ENCODE data around the gene SPNS3. TPM values are rescaled to one million over a fixed set of nuclear protein-coding genes. Genes with fewer than 3 reads are reported as not detected.

Gene SPNS3
- total RNA-seq, 2 donors from 2014 or later, result 1.8 to 1.9 TPM

DNA sequence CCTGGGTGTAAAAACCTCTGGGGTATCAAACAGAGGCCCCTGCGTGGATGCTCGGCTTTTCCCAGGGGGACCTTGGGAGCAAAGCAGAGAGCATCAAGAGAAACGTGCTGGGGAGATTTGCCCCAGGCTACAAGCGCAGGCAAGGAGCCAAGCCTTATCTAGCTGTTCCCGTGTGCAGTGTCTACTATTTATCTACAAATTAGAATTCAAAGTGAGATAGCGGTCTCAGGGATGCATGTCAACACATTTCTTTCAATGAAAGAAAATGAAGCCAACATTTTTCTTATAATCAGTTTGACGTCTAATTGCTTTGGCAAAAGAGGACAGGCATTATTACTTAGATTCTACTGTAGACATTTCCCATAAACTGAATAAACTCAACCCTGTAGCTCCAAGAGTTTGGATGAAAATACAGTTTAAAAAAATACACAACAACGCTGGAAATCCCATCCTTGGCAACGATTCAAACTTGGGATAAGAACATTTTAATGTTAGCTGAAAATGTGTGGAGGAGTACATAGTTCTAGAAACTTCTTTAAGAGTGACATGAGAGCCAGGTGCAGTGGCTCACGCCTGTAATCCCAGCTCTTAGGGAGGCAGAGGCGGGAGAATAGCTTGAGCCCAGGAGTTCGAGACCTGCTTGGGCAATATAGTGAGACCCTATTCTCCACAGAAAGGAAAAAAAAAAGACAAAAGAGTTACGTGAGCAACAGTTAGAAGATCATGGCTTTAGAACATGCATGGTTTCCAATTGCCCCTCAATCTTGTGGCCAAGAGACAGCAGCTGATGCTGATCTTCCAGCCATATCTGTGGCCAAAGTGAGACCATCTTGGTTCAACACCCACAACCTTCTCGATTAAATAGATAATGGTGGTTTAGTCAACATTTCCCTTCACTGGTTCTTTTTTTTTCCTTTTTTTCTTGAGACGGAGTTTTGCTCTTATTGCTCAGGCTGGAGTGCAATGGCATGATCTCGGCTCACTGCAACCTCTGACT, 7.2 kb downstream of the SPNS3 start:
- DNase-seq (no peak), ATAC-seq (no peak)
- H3K9me3 ChIP-seq (ENCODE audit: control insufficient read depth, low read length, poor library complexity, severe bottlenecking), result no peaks in the 10 kb centered on the region
- H3K27ac Mint-ChIP-seq, result no peak overlapping the region
- H3K36me3 Mint-ChIP-seq (ENCODE audit: low read depth), result peaks cover 3% of the 10 kb centered on the region
- H3K4me3 Mint-ChIP-seq, result no peak overlapping the region
- H3K27me3 Mint-ChIP-seq, result peaks cover 13% of the 10 kb centered on the region
- peaks cover 3% of the 10 kb centered on the region for H3K4me1 Mint-ChIP-seq

DNA sequence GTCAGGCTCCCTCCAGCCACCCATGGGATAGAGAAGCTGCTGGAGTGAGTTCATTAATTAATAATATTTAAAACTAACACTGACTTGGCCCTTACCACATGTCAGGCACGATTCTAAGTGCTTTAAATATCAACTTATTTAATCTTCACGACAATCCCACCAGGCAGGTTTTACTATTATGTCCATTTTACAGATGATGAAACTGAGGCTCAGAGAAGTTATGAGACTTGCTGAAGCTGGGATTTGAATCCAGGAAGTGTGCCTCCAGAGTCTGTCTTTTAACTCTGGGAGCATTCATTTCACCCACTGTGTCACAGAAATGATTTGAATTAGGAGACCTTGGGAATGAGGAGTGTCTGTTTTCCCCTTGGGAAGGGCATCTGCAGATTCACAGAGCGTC, 8.8 kb downstream of the SPNS3 start:
- DNase-seq (no peak), ATAC-seq (no peak)
- Mint-ChIP-seq H3K36me3 (ENCODE audit: low read depth) (peaks cover 3% of the 10 kb centered on the region), H3K4me1 (no peaks in the 10 kb centered on the region), H3K27me3 (peaks cover 13% of the 10 kb centered on the region), H3K27ac (no peak overlapping the region), H3K4me3 (no peak overlapping the region)
- H3K9me3 ChIP-seq (ENCODE audit: control insufficient read depth, low read length, poor library complexity, severe bottlenecking), result no peaks in the 10 kb centered on the region

DNA sequence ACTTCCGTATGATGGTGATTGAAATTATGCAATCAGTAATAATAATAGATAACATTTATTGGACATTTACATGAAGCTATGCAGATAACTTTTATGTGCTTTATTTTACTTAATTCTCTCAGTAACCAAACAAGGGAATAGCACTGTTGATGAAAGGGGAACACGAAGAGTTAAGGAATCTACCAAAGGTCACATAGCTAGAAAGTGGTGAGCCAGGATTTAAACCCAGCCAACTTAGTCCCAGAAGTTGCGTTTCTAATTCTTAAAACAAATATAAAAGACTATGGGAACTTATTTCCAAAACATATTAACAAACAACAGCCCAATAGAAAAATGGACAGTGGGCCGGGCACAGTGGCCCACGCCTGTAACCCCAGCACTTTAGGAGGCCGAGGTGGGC, 9.7 kb downstream of the SPNS3 start:
- H3K9me3 ChIP-seq (ENCODE audit: control insufficient read depth, low read length, poor library complexity, severe bottlenecking), result no peaks in the 10 kb centered on the region

DNA sequence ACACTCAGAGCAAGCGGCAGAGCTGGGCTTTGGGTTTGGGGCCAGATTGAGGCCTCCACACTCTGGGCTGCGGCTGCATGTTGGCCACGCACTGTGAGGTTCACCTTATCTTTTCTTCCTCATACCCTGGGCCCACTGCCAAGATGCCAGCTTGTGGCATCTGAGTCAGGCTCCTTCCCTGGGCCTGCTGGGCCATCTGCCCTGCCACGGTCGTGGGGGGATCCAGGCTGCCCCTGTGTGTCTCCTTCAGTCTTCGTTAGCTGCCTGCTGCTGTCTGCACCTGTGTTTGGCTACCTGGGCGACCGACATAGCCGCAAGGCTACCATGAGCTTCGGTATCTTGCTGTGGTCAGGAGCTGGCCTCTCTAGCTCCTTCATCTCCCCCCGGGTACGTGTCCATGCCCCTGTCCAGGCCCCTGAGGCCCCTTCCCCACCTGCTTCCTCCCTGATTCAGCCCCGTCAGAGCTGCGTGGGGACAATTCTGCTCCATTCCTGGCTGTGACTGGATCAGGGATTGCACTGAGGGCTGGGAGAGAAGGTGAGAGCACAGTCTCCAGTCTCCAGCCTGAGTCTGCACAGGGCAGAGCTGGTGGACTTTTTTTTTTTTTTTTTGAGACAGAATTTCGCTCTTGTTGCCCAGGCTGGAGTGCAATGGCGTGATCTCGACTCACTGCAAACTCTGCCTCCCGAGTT, 11.2 kb downstream of the SPNS3 start:
- Mint-ChIP-seq H3K4me1 (peaks cover 2% of the 10 kb centered on the region), H3K27me3 (peaks cover 8% of the 10 kb centered on the region), H3K27ac (no peak overlapping the region), H3K4me3 (no peak overlapping the region), H3K36me3 (ENCODE audit: low read depth) (no peaks in the 10 kb centered on the region)
- ATAC-seq, result no peak
- no peaks in the 10 kb centered on the region for H3K9me3 ChIP-seq (ENCODE audit: control insufficient read depth, low read length, poor library complexity, severe bottlenecking)
- DNase-seq, result no peak

More for the DNA sequence above, 9.7 kb downstream of the SPNS3 start:
- no peak overlapping the region for H3K4me3 Mint-ChIP-seq
- ATAC-seq, result no peak
- no peak for DNase-seq
- H3K27me3 Mint-ChIP-seq, result peaks cover 12% of the 10 kb centered on the region
- H3K27ac Mint-ChIP-seq, result no peak overlapping the region
- no peaks in the 10 kb centered on the region for H3K4me1 Mint-ChIP-seq
- H3K36me3 Mint-ChIP-seq (ENCODE audit: low read depth), result peaks cover 3% of the 10 kb centered on the region

DNA sequence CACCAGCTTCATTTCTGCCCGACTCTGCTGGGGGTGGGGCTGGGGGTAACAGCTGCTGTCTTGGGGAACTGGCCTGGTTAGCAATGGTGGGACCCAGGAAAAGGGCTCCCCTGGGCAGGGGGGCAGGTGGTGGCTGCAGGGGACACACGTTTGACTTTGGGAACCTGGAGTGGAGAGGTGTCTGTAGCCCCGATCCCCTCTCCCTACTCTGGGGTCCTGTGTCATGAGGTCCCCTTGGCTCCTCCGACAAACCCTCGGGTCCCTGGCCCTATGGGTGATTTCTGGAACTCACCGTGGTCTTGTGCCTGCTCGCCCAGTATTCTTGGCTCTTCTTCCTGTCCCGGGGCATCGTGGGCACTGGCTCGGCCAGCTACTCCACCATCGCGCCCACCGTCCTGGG, 12.0 kb downstream of the SPNS3 start:
- no peak for DNase-seq
- no peaks in the 10 kb centered on the region for H3K9me3 ChIP-seq (ENCODE audit: control insufficient read depth, low read length, poor library complexity, severe bottlenecking)
- Mint-ChIP-seq H3K36me3 (ENCODE audit: low read depth) (no peaks in the 10 kb centered on the region), H3K4me3 (no peak overlapping the region), H3K4me1 (peaks cover 6% of the 10 kb centered on the region), H3K27me3 (peaks cover 5% of the 10 kb centered on the region), H3K27ac (no peak overlapping the region)
- ATAC-seq, result no peak

DNA sequence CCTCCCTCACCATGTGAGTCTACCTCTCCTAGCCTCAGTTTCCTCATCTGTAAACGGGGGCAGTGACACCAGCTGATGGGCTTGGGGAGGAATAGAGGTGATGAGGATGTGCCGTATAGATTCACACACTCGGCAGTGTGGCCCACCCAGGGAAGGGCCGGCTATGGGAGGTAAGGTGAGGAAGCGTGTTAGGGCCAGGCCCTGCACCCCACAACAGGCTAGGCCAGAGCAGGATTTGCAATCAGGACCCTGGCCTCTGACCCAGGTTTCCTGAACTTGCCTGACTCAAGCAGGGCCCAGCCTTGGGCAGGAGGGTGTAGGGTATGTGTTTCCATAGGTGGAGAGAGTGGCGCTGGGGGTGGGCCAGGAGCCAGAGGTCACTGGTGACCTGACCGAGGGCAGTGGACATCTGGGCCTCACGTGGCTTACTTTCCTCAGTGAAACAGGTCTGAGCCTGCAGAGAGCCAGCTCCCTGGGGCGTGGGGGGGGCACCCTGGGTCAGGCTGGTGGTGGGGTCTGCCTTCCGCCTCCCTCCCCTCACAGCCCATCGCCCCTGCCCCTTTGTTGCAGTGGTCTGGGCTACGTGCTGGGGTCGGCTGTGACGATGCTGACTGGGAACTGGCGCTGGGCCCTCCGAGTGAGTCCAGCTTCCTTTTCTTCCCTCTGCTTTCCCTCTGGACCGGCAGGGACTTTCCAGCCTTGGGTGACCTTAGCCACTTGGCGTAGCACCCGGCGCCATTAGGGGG, 12.8 kb downstream of the SPNS3 start:
- Mint-ChIP-seq H3K36me3 (ENCODE audit: low read depth) (no peaks in the 10 kb centered on the region), H3K4me1 (peaks cover 6% of the 10 kb centered on the region), H3K27me3 (no peaks in the 10 kb centered on the region), H3K27ac (no peak overlapping the region), H3K4me3 (no peak overlapping the region)
- H3K9me3 ChIP-seq (ENCODE audit: control insufficient read depth, low read length, poor library complexity, severe bottlenecking), result no peaks in the 10 kb centered on the region
- no peak for DNase-seq
- no peak for ATAC-seq

DNA sequence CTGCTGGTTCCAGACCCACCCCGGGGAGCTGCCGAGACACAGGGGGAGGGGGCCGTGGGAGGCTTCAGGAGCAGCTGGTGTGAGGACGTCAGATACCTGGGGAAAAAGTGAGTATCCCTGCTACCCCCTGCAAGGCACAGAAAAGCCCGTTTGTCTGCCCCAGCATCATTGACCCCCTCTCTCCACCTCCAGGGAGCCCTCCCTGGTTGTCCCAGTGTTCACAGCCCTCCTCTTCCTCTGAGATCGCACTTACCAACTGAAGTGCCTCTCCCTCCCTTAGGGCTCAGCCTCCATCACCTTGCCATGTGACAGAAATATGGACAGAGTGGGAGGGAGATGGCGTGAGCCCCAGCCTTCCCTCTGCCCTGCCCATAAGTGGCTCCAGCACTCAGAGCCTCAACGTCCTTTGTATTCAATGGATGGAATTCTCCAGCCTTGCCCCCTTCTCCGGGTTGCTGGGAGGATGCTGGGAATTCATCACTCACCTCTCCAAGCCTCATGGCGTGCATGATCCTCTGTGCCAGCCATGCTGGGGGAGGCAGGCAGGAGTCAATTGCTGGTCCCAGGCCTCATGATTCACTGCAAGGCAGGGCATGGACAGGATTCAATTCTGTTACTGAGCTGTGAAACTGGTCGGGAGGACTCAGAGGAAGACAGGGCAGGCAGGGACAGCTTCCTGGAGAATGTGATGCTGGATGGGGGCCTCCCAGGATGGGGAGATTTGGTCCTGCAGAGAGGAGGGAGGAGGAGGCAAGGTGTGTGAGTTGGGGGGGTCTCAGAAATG, 14.6 kb downstream of the SPNS3 start:
- H3K4me1 Mint-ChIP-seq, result peaks cover 6% of the 10 kb centered on the region
- DNase-seq (no peak), ATAC-seq (no peak)
- H3K9me3 ChIP-seq (ENCODE audit: control insufficient read depth, low read length, poor library complexity, severe bottlenecking), result no peaks in the 10 kb centered on the region
- H3K27ac Mint-ChIP-seq, result no peak overlapping the region
- peak overlapping the region; percentile 64 for H3K4me3 Mint-ChIP-seq
- no peaks in the 10 kb centered on the region for H3K36me3 Mint-ChIP-seq (ENCODE audit: low read depth)
- peaks cover 10% of the 10 kb centered on the region for H3K27me3 Mint-ChIP-seq

DNA sequence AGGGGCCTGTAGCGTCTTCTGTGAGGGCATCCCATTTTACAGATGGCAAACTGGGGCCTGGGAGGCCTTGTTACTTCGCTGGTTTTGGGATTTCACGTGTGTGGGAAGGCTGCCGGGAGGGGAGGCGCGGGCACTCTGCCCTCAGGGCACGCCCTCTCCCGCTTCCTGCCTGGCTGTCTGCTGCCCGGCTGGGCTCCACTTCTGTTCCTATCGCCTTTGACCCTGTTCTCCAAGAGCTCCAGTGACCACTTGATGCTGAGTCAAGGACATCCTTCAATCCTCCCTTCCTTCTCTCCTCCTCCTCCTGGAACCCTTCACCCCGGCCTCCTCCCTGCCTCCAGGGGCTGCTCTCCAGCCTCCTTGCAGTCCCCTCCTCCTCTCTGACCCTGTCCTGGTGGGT, 16.0 kb downstream of the SPNS3 start:
- no peak for ATAC-seq
- peak overlapping the region; percentile 2 for H3K27ac Mint-ChIP-seq

DNA sequence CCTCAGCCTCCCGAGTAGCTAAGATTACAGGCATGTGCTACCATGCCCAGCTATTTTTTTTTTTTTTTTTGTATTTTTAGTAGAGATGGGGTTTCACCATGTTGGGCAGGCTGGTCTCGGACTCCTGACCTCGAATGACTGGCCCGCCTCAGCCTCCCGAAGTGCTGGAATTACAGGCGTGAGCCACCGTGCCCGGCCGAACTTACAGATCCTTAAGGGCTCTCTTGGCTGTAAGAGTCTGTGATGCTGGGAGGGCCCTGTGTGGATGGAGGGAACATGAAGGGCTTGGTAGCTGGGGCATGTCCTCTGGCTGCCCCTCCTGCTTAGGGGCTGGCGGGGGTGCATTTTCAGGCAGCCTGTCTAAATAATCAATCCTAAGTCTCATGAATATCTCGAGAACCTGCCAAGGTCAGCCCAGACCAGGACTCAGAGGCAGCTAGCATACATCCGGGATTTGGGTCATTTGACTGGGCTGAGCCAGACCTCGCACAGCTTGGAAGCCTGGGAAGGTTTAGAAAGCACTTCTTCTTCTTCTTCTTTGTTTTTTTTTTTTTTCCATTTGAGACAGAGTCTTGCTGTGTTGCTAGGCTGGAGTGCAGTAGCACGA, 17.1 kb downstream of the SPNS3 start:
- Mint-ChIP-seq H3K4me1 (peaks cover 8% of the 10 kb centered on the region), H3K4me3 (no peak overlapping the region), H3K27ac (no peak overlapping the region), H3K27me3 (peaks cover 10% of the 10 kb centered on the region), H3K36me3 (ENCODE audit: low read depth) (no peaks in the 10 kb centered on the region)
- no peaks in the 10 kb centered on the region for H3K9me3 ChIP-seq (ENCODE audit: control insufficient read depth, low read length, poor library complexity, severe bottlenecking)
- ATAC-seq, result no peak
- DNase-seq, result no peak

More for the DNA sequence above, 16.0 kb downstream of the SPNS3 start:
- peaks cover 8% of the 10 kb centered on the region for H3K4me1 Mint-ChIP-seq
- no peaks in the 10 kb centered on the region for H3K9me3 ChIP-seq (ENCODE audit: control insufficient read depth, low read length, poor library complexity, severe bottlenecking)
- H3K4me3 Mint-ChIP-seq, result no peak overlapping the region
- H3K36me3 Mint-ChIP-seq (ENCODE audit: low read depth), result no peaks in the 10 kb centered on the region
- no peak for DNase-seq
- H3K27me3 Mint-ChIP-seq, result peaks cover 10% of the 10 kb centered on the region

DNA sequence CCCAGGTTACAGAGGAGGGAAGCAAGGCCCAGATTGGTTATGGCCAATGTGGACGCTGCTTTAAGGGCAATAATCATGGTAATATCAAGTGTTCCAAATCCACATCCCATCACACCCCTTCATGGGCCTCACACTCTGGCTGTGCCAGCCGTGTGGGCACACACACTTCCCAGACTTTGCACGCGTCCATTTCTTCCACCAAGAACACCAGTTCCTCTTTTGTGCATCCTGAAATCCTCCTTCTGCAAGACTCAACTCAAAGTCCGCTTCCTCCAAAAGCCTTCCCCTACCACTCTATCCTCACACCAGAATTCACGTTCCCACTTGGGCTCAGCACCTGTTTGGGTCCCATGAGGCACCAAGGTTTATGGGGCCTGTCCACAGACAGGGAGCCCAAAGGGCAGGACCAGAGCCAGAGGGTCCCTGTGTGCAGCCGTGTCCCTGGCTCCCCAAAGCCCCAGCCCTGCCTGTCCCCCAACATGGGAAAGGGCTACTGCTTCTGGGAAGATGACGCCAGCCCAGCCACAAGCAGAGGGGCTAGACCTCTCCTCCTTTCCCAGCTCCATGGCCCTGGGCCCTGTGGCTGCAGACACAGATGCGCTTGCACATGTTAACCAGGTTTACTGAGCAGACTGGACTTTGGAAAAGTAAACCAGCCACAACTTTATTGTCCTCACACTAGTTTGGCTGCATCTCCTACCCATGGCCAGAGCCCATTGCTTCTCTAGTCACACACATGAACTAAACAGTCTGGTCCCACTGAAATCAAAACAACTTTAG, 20.3 kb downstream of the SPNS3 start:
- Mint-ChIP-seq H3K27me3 (peaks cover 10% of the 10 kb centered on the region), H3K4me1 (peaks cover 10% of the 10 kb centered on the region), H3K36me3 (ENCODE audit: low read depth) (no peaks in the 10 kb centered on the region), H3K27ac (no peak overlapping the region), H3K4me3 (no peak overlapping the region)
- no peaks in the 10 kb centered on the region for H3K9me3 ChIP-seq (ENCODE audit: control insufficient read depth, low read length, poor library complexity, severe bottlenecking)
- ATAC-seq, result no peak
- DNase-seq, result no peak

DNA sequence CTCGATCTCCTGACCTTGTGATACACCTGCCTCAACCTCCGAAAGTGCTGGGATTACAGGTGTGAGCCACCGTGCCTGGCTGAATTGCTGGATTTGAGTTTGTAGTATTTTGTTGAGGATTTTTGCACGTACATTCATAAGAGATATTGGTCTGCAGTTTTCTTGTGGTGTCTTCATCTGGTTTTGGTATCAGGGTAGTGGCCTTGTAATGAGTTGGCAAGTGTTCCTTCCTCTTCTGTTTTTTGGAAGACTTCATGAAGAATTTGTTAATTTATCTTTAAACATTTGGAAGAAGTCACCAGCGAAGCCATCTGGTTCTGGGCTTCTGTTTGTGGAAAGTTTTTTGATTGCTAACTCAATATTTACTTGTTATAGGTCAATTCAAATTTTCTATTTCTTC, 26.9 kb downstream of the SPNS3 start:
- H3K4me3 Mint-ChIP-seq, result no peak overlapping the region
- H3K36me3 Mint-ChIP-seq (ENCODE audit: low read depth), result no peaks in the 10 kb centered on the region
- H3K4me1 Mint-ChIP-seq, result peaks cover 2% of the 10 kb centered on the region
- DNase-seq (no peak), ATAC-seq (no peak)
- no peaks in the 10 kb centered on the region for H3K27me3 Mint-ChIP-seq
- H3K9me3 ChIP-seq (ENCODE audit: control insufficient read depth, low read length, poor library complexity, severe bottlenecking), result no peaks in the 10 kb centered on the region
- no peak overlapping the region for H3K27ac Mint-ChIP-seq

Data from T-helper 17 cell (primary cell).